AG10803 (cell line): Measurements from ENCODE around the gene CABP7.

ENCODE experiments used
- DNase-seq: peaks from one replicate; pipeline ENCODE4 v3.0.0; 2010; ENCODE audit warnings: low read depth
- H3K4me3 ChIP-seq: 2 replicates; pipeline ENCODE4 v1.5.1; 2011; ENCODE audit warnings: mild to moderate bottlenecking, low read length, control low read depth
- TF ChIP-seq, protein P1 (sequence below): conservative IDR thresholded peaks from 2 replicates; pipeline ENCODE4 v1.5.1; 2011; ENCODE audit warnings: mild to moderate bottlenecking, low read length, control low read depth, inconsistent platforms

The CABP7 gene

GRCh38 chr22:29710193-29710592 lies 9.6 kb upstream of the CABP7 start:
- DNase-seq, result no peak
- no peak overlapping the region for H3K4me3 ChIP-seq
- TF ChIP-seq, protein P1, sequence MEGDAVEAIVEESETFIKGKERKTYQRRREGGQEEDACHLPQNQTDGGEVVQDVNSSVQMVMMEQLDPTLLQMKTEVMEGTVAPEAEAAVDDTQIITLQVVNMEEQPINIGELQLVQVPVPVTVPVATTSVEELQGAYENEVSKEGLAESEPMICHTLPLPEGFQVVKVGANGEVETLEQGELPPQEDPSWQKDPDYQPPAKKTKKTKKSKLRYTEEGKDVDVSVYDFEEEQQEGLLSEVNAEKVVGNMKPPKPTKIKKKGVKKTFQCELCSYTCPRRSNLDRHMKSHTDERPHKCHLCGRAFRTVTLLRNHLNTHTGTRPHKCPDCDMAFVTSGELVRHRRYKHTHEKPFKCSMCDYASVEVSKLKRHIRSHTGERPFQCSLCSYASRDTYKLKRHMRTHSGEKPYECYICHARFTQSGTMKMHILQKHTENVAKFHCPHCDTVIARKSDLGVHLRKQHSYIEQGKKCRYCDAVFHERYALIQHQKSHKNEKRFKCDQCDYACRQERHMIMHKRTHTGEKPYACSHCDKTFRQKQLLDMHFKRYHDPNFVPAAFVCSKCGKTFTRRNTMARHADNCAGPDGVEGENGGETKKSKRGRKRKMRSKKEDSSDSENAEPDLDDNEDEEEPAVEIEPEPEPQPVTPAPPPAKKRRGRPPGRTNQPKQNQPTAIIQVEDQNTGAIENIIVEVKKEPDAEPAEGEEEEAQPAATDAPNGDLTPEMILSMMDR, result no peak

DNA sequence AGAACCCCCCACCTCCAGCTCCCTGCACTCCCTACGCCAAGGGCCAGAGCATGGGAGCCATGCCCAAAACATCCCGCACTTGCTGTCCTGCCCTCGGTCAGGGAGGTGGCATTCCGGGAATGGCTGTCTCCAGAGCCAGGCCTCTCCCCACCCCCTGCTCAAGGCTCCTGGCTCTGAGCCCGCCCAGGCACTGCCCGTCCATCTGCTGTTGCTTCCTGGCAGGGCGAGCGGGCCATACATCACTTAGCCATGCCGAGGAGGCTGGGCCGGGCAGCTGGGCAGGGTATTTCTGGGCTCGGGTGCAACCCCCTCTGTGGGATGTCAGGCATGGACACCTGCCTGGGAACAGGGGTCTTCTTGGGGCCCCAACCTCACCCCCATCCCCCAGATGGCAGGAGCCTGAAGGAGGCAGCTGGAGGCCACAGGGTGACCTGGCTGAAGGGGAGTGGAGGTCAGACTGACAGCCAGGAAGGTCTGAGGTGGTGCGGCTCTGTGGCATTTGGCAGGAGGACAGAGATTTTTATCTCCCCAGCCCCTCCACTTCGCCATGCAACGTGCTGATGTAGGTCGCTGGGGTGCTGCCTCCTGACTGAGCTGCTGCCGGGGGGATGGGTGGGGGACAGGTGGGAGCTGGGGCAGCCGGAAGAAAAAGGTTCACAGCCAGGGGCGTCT lies 8.7 kb upstream of the CABP7 start:
- no peak overlapping the region for H3K4me3 ChIP-seq
- no peak for DNase-seq
- TF ChIP-seq, protein P1, result no peak

DNA sequence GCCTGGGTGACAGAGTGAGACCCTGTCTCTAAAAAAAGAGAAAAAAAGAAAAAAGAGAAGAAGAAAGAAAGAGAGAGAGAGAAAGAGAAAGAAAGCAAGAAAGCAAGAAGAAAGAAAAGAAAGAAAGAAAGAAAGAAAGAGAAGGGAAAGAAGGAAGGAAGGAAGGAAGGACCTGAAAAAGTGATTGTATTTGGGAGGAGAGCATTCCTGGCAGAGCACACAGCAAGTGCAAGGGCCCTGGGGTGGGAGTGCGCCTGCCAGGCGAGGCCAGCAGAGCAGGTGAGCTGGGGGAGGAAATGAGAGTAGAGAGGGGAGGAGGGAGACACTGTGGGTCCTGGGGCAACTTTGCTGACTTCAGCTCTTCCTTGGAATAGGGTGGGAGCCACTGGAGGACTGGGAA lies 7.7 kb upstream of the CABP7 start:
- no peak overlapping the region for H3K4me3 ChIP-seq
- no peak for DNase-seq
- TF ChIP-seq, protein P1, result no peak

DNA sequence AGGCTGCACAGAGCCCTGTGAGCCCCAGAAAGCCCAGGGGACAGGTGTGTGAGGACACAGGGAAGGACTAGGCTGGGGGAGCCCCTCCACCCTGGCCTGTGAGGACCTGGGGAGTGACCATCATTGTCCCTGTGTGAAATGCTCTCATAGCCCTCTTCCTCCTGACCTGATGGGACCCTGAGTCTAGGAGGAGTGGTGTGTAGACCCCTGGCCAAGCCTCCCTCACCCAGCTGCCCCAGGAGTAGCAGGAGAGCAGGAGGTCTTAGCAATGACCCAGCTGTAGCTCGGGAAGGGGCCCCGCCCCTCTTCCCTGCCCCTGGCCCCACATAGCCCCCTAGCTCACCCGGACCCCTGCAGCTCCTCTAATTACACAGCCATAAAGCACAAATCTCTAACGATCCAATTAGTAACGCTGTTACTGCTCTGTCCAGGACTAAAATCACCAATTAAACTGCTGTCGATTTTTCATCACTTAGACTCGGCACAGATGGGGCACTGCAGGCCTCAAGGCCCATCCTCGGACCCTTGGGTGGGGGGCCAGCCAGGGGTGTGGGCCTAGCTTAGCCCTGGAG lies 6.6 kb upstream of the CABP7 start:
- no peak for DNase-seq
- TF ChIP-seq, protein P1, result no peak
- H3K4me3 ChIP-seq, result no peak overlapping the region

GRCh38 chr22:29715240-29715639 lies 4.6 kb upstream of the CABP7 start:
- TF ChIP-seq, protein P1, result no peak
- DNase-seq, result no peak
- H3K4me3 ChIP-seq, result no peak overlapping the region

DNA sequence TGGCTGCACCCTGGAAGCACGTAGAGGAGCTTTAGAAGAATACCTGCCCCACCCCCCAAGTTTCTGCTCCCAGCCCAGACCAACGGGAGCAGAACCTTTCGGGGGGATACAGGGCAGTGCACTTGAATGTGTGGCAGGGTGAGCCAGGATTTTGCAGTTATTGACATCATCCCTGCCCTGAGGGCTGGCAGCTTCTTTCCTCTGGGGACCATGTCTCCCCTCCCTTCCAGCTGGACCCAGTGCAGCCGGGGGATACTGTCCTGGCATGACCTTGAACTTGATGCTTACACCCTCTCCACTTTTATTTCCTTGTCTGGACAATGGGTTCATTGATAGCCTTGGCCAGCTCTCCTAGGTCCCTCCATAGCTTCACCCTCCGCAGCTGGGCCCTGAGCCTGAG lies 4.1 kb upstream of the CABP7 start:
- TF ChIP-seq, protein P1, result no peak

More for the DNA sequence above, 4.1 kb upstream of the CABP7 start:
- no peak overlapping the region for H3K4me3 ChIP-seq
- no peak for DNase-seq
